ENCODE data around the gene ATXN2L. TPM values are rescaled to one million over a fixed set of nuclear protein-coding genes. Genes with fewer than 3 reads are reported as not detected.

The ATXN2L gene
- polyA plus RNA-seq, 1 of the 3 experiments (the other 2 are of a cell fraction), result 39.2 TPM

- ChIA-PET CTCF (interaction anchor here (1.1 to 2.7 kb wide), 4 partner anchors 9 to 152 kb away, joined by 3 to 12 read pairs (median 4); partner anchors contain the start of gene SH2B1), POLR2A (interaction anchor here (0.7 to 3.8 kb wide), 9 partner anchors 10 to 1077 kb away, joined by 3 to 25 read pairs (median 4); partner anchors contain the start of genes NFATC2IP, SBK1, SEZ6L2 and SH2B1)
- TF ChIP-seq YY1 (IDR thresholded peaks at IDR 0.05; ENCODE audit: low read depth), result no peak
- no peak for TF ChIP-seq RXRA (IDR thresholded peaks at IDR 0.05; ENCODE audit: borderline replicate concordance, low read depth)
- no peak for TF ChIP-seq FOSL2 (IDR thresholded peaks at IDR 0.05; ENCODE audit: borderline replicate concordance, low read depth)
- TF ChIP-seq FOXM1 (IDR thresholded peaks at IDR 0.05; ENCODE audit: low read depth), result no peak
- no peak for TF ChIP-seq ZBTB33 (IDR thresholded peaks at IDR 0.05; ENCODE audit: borderline replicate concordance, low read depth)
- TF ChIP-seq MEF2A (IDR thresholded peaks at IDR 0.05; ENCODE audit: borderline replicate concordance, low read depth), result no peak
- TF ChIP-seq NFIC (IDR thresholded peaks at IDR 0.05; ENCODE audit: borderline replicate concordance), result no peak
- TF ChIP-seq MXI1 (IDR thresholded peaks at IDR 0.05; ENCODE audit: low read depth, low read length), result no peak
- TF ChIP-seq EZH2phosphoT487 (IDR thresholded peaks at IDR 0.05; ENCODE audit: borderline replicate concordance, low read depth), result no peak
- TF ChIP-seq CHD2 (IDR thresholded peaks at IDR 0.05; ENCODE audit: low read length, partially characterized antibody), result no peak
- TF ChIP-seq TEAD4 (IDR thresholded peaks at IDR 0.05; ENCODE audit: borderline replicate concordance, insufficient read depth), result no peak
- TF ChIP-seq GATA2 (CRISPR knock-in tag; IDR thresholded peaks at IDR 0.05), result no peak
- TF ChIP-seq PBX3 (IDR thresholded peaks at IDR 0.05), result no peak
- TF ChIP-seq TCF12 (IDR thresholded peaks at IDR 0.05), result no peak
- TF ChIP-seq TAF1 (IDR thresholded peaks at IDR 0.05; ENCODE audit: borderline replicate concordance, low read depth, low read length), result no peak
- TF ChIP-seq NRF1 (IDR thresholded peaks at IDR 0.05; ENCODE audit: low read depth, low read length), result no peak
- no peak for TF ChIP-seq SMC3 (IDR thresholded peaks at IDR 0.05; ENCODE audit: low read depth, low read length)
- H3K9ac ChIP-seq, result peak overlapping the region; percentile 99
- no peaks in the 10 kb centered on the region for H3K27me3 ChIP-seq (ENCODE audit: insufficient read depth)
- H3K79me2 ChIP-seq (ENCODE audit: insufficient read depth), result peaks cover 57% of the 10 kb centered on the region
- WGBS (ENCODE audit: low lambda C conversion rate), result 27% methylated on average over 13 of the region's 13 CpGs
- H3K9me3 ChIP-seq, result no peaks in the 10 kb centered on the region
- no peak for DNase-seq
- H3K4me3 ChIP-seq (ENCODE audit: low read depth in 2 of 2, low read length in 1 of 2), result peak overlapping the region; percentile 81 to 90
- peaks cover 9 to 13% of the 10 kb centered on the region in 2 experiments; a peak in 3 of 4 replicates for H3K4me1 ChIP-seq (ENCODE audit: control insufficient read depth in 1 of 2, insufficient read depth in 2 of 2, low read depth in 1 of 2, low read length in 1 of 2)
- H3K27ac ChIP-seq (ENCODE audit: low read depth in 2 of 2, low read length in 1 of 2), result peak overlapping the region; percentile 91 to 95; a peak in 3 of 4 replicates
- H4K20me1 ChIP-seq (ENCODE audit: insufficient read depth), result peaks cover 26% of the 10 kb centered on the region
- H3F3A ChIP-seq (replicated peaks; ENCODE audit: insufficient read depth), result peaks cover 5% of the 10 kb centered on the region
- peak overlapping the region; percentile 85 for H3K4me2 ChIP-seq
- no peaks in the 10 kb centered on the region for H3K9me2 ChIP-seq
- H3K36me3 ChIP-seq (replicated peaks in 1 of 2; ENCODE audit: control insufficient read depth in 1 of 2, insufficient read depth in 2 of 2, low read length in 1 of 2), result peaks cover 19 to 29% of the 10 kb centered on the region in 2 experiments
- H2AFZ ChIP-seq (ENCODE audit: low read depth), result peak overlapping the region; percentile 83
Measured at GRCh38 chr16:28821874-28822519, 802 bp upstream of the ATXN2L start.
